Measurements from ENCODE around the gene ABLIM2.

The ABLIM2 gene

DNA sequence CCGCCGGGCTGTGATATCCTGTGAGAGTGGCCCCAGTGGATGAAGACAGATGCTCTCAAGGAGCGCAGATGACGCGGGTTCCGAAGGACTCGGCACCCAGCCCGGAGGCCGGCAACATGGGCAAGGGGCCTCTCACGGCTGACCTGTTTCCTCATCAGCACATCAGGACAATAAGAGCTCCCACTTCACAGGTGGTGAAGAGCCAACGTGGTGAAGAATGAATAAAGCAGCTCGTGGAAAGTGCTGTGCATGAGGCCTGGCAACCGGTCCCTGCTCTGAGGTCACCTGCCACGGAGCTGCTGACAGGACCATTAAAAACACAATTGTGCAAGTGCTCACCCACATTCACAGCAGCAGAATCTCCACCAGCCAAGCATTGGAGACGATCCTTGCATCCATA is 22.9 kb downstream of the ABLIM2 start:
- DNase-seq: no peak

DNA sequence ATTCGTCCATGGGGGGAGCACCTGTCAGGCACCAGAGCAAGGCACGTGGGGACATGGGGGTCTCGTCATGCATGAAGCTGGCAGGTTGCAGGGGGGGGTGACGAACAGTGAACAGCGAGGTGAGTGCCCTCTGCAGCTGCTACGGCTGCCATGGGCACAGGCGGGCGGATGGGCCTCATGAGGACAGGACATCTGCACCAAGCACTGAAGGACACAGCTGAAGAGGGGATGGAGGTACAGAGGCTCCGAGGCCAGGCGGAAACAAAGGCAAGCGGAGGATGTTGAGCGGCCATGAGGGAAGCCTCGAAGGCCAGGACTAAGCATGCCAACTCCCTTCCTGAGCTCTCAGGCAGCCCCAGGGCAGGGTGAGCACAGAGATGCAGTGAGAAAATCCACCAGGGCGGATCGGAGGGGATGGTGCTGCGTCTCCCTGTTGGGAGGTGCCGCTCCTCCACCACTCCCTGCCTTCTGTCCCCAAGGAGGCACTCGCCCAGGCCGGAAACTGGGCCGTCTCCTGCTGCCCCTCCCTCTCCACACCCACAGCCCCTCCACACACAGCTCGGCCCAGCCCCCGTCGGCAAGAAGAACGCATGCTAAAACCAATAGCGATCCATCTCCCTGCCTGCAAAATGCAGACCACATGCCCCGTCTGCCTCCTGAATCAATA is 24.6 kb downstream of the ABLIM2 start:
- DNase-seq: no peak

GRCh38 chr4:8132947-8133705 is 25.5 kb downstream of the ABLIM2 start:
- DNase-seq: no peak

- no peak for DNase-seq
Observed at GRCh38 chr4:8132400-8132799, 26.2 kb downstream of the ABLIM2 start.

GRCh38 chr4:8131826-8132225 is 26.8 kb downstream of the ABLIM2 start:
- DNase-seq: no peak

- no peak for DNase-seq
Observed at GRCh38 chr4:8131210-8131609, 27.4 kb downstream of the ABLIM2 start.

DNA sequence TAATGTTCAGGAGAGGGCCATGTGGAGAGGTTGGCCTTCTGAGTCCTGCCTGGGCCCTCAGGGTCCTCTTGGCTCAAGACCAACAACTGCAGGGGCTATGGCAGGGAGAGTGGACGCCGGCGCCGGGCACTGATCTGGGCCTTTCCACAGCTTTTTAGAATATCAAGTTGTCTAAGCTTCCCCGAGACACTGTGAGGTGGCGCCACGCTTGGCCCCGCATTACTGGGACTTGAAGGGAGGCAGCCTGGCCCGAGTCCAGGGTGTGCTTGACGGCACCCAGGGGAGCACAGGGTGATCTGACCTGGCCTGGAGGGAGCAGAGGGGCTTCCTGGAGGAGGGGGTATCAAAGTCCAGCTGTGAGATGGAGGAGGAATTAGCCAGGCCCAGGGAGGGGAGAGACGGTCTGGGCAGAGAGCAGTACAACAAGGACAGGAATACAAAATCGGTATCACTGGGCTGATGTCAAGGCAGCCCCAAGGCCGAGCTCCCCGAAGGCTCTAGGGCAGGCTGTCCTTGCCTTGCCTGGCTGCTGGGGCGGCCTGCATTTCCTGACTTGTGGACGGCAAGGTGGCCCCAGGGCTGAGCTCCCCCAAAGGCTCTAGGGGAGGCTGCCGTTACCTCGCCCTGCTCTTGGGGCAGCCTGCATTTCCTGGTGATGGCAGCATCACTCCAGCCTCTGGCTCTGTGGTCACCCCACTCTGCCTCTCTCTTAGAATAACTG is 28.1 kb downstream of the ABLIM2 start:
- DNase-seq: no peak

DNA sequence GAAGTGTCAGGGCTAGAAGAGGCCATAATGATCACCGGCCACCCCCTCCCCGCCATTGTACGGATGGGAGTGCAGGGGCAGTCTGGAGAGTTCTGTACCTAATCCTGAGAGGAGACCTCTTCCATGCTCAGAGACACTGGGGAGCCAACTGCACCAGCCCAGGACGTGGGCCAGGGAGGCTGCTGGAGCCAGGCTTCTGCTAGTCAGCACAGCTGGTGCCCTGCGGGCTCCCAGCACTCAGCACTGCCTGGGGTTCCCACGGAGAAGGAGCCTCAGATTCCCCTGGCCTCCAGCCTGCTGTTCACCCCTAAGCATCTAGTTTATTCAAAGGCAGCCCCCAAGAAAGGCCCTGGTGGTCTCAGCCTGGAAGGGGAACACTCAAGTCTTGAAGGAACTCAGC is 28.8 kb downstream of the ABLIM2 start:
- DNase-seq: no peak

DNA sequence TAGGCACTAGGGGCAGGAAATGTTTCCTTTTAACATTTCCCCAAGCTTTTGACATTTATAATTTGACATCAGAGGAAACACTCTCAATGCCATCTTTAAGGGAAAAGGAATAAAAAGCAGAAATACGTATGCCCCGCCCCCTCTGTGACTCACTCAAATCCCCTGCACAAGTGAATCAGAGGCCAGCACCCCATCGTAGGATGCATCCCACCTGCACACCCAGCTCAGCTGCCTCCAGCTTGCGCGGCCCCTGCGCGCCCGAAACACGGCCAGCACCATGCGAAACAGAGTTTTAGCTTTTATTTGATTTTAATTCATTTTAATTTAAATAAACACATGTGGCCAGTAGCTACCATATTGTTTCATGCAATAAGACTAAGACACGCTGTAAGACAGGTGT is 29.5 kb downstream of the ABLIM2 start:
- peak; percentile 5 to 18 for DNase-seq

DNA sequence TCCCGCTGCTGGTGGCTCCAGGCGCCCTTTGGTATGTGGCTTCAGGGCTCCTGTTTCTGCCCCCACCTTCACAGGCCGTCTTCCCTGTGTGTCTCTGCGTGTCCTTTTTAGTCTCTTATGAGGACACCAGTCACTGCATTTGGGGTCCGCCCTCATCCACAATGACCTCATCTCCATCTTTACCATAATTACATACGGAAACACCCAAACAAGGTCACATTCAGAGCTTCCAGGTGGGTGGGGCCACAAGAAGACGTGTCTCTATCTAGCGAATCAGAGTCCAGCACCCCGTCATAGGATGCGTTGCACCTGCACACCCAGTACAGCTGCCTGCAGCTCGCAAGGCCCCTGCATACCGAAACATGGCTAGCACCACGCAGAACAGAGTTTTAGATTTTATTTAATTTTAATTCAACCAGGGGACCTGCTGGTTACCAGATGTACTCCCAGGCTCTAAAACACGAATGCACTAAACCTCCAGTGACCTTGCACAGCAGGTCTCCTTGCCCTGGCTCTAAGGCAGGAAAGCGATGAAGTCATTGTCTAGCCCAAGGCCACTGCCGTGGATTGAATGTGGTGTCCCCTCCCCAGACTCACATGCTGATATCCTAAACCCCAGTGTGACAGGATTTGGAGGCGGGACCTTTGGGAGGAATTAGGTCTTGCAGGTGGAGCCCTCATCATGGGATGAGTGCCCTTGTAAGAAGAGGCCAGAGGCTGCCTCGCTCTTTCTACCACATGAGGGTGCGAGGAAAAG is 30.3 kb downstream of the ABLIM2 start:
- DNase-seq: no peak

- DNase-seq: no peak
Observed at GRCh38 chr4:8127051-8127826, 31.4 kb downstream of the ABLIM2 start.

- no peak for DNase-seq
Observed at GRCh38 chr4:8126523-8126922, 32.1 kb downstream of the ABLIM2 start.

DNA sequence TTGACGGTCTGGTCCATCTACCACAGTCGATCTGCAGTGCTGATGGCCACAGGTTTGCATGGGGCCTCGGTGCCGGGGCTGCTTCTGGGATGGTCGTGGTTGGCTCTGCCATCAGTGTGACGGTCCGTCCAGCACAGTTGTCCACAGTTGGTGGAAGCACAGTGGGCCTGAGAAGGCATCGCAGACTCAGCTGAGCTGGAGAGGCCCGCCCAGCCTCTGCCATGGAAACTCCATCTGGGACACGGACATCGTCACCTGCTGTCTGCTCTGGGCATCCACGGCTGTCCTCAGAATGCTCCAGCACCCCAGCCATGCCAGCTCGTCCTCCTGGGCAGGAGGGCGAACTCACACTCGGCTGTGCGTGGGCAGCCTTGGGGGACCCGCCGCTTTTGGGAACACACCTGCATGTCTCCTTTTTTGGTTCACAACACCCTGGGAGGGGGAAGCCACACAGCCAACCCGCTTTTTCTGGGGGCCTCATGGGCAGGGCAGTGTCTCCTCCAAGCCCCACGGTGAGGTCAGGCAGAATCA is 33.0 kb downstream of the ABLIM2 start:
- no peak for DNase-seq

DNA sequence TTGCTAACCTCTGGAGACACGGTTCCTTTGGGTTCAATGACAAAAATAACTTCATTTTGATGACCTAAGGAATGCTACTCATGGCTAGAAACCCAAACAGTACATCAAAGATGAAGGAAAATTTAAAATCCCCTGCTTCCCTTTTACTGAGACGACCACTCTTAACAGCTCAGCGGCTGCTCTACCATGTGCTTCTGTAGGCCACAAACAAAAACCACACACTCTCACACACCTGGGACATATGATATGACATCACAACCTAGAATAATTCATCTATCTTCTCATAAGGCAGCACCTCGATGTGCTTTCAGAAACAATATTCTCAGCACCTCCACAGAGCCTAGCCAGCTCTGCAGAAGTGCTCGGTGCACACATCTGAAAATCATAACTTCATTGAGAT is 34.7 kb downstream of the ABLIM2 start:
- no peak for DNase-seq

GRCh38 chr4:8123389-8123788 is 35.2 kb downstream of the ABLIM2 start:
- DNase-seq: no peak

- DNase-seq: no peak
Observed at GRCh38 chr4:8122746-8123145, 35.9 kb downstream of the ABLIM2 start.

- peak in 1 of 2 donors; percentile 6 for DNase-seq
Observed at GRCh38 chr4:8121292-8122015, 37.2 kb downstream of the ABLIM2 start.

DNA sequence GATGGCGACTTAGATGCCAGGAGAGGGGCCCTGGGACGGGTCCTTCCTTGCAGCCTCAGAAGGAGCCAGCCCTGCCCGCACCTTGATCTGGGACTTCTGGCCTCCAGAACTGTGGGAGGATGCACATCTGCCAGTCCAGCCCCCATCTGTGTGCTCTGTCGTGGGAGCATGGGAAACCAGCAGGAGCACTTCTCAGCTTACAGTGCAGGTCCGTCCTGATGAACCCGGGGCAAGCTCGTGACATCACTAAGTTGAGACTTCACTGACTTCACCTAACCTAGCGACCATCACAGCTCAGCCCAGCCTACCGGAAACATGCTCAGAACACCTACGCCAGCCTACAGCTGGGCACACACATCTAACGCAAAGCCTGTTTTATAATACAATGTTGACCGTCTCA is 38.1 kb downstream of the ABLIM2 start:
- DNase-seq: no peak

- no peak for DNase-seq
Observed at GRCh38 chr4:8119877-8120276, 38.7 kb downstream of the ABLIM2 start.

DNA sequence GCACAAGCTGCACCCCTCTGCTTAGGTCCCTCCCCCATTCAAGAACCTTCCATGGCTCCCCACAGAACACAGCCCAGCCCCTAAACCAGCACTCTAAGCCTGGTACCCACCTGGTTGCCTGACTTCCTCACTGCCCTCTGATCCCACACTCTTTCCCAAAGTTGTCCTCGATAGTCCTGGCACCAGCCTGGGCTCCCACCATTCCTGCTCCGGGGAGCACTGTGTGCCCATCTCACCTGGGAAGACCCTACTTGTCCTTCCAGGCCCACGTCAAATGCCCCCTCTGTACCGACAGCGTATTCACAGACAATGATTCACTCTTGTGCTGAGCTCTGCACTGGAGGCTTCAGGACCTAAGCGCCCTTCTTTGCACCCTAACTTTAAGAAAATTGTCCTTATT is 40.1 kb downstream of the ABLIM2 start:
- DNase-seq: no peak

DNA sequence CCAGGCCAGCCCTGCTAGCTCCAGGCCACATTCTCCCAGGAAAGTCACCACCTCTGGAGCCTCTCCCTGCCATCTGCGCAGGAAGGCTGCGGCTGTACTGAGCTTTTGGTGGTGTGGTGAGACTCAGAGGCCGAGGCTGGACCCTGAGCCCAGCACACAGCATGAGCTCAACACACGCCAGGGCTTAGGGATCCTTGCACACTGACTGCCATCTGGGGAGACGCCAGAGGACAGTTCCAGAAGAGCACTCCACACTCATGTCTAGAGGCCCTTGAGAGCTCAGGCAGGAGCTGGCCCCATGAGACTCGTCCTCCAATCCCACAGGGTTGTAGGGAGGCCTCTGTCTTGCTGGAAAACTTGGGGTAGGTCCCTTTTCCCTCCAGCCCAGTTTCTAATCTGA is 40.6 kb downstream of the ABLIM2 start:
- no peak for DNase-seq
